Measurements from ENCODE around the gene TSFM.

DNA sequence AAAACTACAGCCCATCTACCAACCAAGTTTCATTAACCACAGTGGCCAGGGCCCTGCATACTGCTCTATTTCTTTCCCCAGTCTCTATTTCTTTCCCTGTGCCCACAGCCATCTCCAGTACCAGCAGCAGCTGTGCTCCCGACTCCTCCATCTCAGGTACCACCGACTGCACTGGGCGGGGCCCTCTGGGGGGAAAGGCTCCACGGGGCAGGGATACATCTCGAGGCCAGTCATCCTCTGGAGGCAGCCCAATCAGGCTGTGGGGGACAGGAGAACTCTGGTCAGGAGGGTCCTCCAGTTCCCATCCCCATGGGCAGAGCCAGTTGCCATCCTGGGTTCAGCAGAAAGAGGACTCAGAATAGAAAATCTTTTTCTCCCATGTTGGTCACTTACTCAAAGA lies 33.5 kb upstream of the TSFM start:
- TF ChIP-seq PPARA (CRISPR knock-in tag; IDR thresholded peaks at IDR 0.05; ENCODE audit: borderline replicate concordance) = no peak
- TF ChIP-seq, protein P1, sequence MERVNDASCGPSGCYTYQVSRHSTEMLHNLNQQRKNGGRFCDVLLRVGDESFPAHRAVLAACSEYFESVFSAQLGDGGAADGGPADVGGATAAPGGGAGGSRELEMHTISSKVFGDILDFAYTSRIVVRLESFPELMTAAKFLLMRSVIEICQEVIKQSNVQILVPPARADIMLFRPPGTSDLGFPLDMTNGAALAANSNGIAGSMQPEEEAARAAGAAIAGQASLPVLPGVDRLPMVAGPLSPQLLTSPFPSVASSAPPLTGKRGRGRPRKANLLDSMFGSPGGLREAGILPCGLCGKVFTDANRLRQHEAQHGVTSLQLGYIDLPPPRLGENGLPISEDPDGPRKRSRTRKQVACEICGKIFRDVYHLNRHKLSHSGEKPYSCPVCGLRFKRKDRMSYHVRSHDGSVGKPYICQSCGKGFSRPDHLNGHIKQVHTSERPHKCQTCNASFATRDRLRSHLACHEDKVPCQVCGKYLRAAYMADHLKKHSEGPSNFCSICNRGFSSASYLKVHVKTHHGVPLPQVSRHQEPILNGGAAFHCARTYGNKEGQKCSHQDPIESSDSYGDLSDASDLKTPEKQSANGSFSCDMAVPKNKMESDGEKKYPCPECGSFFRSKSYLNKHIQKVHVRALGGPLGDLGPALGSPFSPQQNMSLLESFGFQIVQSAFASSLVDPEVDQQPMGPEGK (CRISPR knock-in tag; IDR thresholded peaks at IDR 0.05; ENCODE audit: borderline replicate concordance) = no peak
- TF ChIP-seq ZNF70 (CRISPR knock-in tag; IDR thresholded peaks at IDR 0.05) = no peak
- TF ChIP-seq ZFP30 (CRISPR knock-in tag; IDR thresholded peaks at IDR 0.05) = no peak
- no peak for TF ChIP-seq OSR1 (CRISPR knock-in tag; IDR thresholded peaks at IDR 0.05)
- no peak for TF ChIP-seq CREB5 (CRISPR knock-in tag; IDR thresholded peaks at IDR 0.05; ENCODE audit: low read depth)
- TF ChIP-seq SNAI2 (CRISPR knock-in tag; IDR thresholded peaks at IDR 0.05) = no peak

Measured in SK-N-SH treated with all-trans-retinoic acid at 6 μM for 48 hours (cell line).